Measurements from ENCODE around the gene SMIM36. TPM values are rescaled to one million over a fixed set of nuclear protein-coding genes. Genes with fewer than 3 reads are reported as not detected.

The SMIM36 gene
- total and polyA plus RNA-seq, 10 of the 15 experiments (the other 5 are each of a cell fraction or from before 2014, with no cell fraction given) = not detected

DNA sequence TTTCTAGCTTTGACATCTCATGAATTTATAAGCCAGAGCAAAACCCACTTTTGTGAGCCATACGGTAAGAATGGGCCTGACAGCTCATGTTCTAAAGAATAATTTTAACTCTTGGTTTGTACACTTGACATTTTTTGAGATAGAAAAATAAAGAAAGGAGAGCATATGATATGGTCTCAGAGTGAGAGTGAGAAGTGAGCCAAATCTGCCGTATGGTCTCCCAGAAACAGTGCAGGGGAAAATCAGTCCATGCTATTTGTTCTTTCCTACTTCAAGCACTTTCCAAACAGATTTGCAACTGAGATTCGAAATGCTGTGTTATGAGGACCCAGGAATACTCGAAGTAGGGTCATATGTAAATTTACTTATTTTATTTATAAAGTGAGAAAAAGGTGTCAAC, 20.9 kb downstream of the SMIM36 start:
- FAIRE-seq (no peak), DNase-seq (ENCODE audit: low read depth, low spot score) (no peak), ATAC-seq (no peak)
- TF ChIP-seq MEF2B (IDR thresholded peaks at IDR 0.05; ENCODE audit: partially characterized antibody, poor library complexity, severe bottlenecking) (no peak), TCF3 (IDR thresholded peaks at IDR 0.05; ENCODE audit: borderline replicate concordance, insufficient read depth, low read depth, low read length) (no peak), ZBED1 (IDR thresholded peaks at IDR 0.05; ENCODE audit: borderline replicate concordance) (no peak), ZNF384 (IDR thresholded peaks at IDR 0.05; ENCODE audit: borderline replicate concordance, low read depth, low read length) (no peak), CREB1 (IDR thresholded peaks at IDR 0.05; ENCODE audit: low read depth) (no peak), EGR1 (IDR thresholded peaks at IDR 0.05; ENCODE audit: borderline replicate concordance in 1 of 2, low read depth in 2 of 2, low read length in 2 of 2) (no peak), GABPA (IDR thresholded peaks at IDR 0.05; ENCODE audit: low read depth) (no peak), ATF2 (IDR thresholded peaks at IDR 0.05; ENCODE audit: low read length) (no peak), TAF1 (IDR thresholded peaks at IDR 0.05; ENCODE audit: borderline replicate concordance, low read depth, low read length) (no peak), BCL11A (IDR thresholded peaks at IDR 0.05; ENCODE audit: low read depth, low read length) (no peak), RAD51 (IDR thresholded peaks at IDR 0.05) (no peak), RUNX3 (IDR thresholded peaks at IDR 0.05; ENCODE audit: low read length) (no peak)
- Histone ChIP-seq H3K4me1 (ENCODE audit: control insufficient read depth, insufficient read depth, low read length) (no peaks in the 10 kb centered on the region), H3K36me3 (ENCODE audit: control insufficient read depth in 2 of 2, insufficient read depth in 2 of 2, low read length in 1 of 2) (no peaks in the 10 kb centered on the region), H3K27ac (ENCODE audit: control insufficient read depth, insufficient read depth) (no peak overlapping the region), H4K20me1 (ENCODE audit: control insufficient read depth, insufficient read depth) (no peaks in the 10 kb centered on the region), H3K4me2 (ENCODE audit: control insufficient read depth, insufficient read depth) (no peak overlapping the region), H3K9me3 (replicated peaks; ENCODE audit: control insufficient read depth, insufficient read depth, low read length) (no peaks in the 10 kb centered on the region), H2AFZ (ENCODE audit: control insufficient read depth, low read depth, low read length) (no peak overlapping the region), H3K9ac (ENCODE audit: control insufficient read depth, insufficient read depth, low read length) (no peak overlapping the region), H3K27me3 (replicated peaks in 1 of 2; ENCODE audit: control insufficient read depth in 2 of 2, insufficient read depth in 2 of 2, low read length in 1 of 2) (no peaks in the 10 kb centered on the region; a peak in 1 of 4 replicates), H3K79me2 (ENCODE audit: control insufficient read depth, insufficient read depth, low read length) (no peaks in the 10 kb centered on the region), H3K4me3 (no peak overlapping the region)
- ChIA-PET RAD21 (ENCODE audit: unreplicated experiment) (no interaction called here), CTCF (interaction anchor here (0.9 kb wide), 1 partner anchor 9 kb away, joined by 3 read pairs; no protein-coding TSS in a partner anchor), POLR2A (no interaction called here), SMC1A (ENCODE audit: uncharacterized antibody, unreplicated experiment) (interaction anchor here (1.1 kb wide), 1 partner anchor 9 kb away, joined by 3 read pairs; no protein-coding TSS in a partner anchor)
- in situ Hi-C loops (cut with MboI) = no loop called here
- intact Hi-C loops (cut with micrococcal nuclease; ENCODE audit: unreplicated experiment) = no loop called here
- WGBS (ENCODE audit: insufficient coverage, insufficient replicate concordance, low lambda C conversion rate, missing lambda C conversion rate) = 26% methylated on average over 4 of the region's 4 CpGs
- no TSS peak for BruUV-seq (replicated peaks)
